CD4-positive, alpha-beta T cell (primary cell): ENCODE results near the gene FGGY. TPM values are rescaled to one million over a fixed set of nuclear protein-coding genes. Genes with fewer than 3 reads are reported as not detected.

Source experiments
- ATAC-seq: fragments of 200-7000 bp; cut with Tn5 transposase; one replicate; pipeline ENCODE4 v1.10.0; 2022; ENCODE audit warnings: mild to moderate bottlenecking; ENCODE audit not compliant: poor library complexity
- CTCF ChIA-PET: fragments of 350-600 bp; sonication (Branson Sonifier 250); formaldehyde crosslinking; loops from one replicate; lab custom pipeline; 2021; ENCODE audit warnings: antibody characterized with exemption, inconsistent platforms; lab: Charles Lee
- POLR2A ChIA-PET: fragments of 350-600 bp; sonication (Branson Sonifier 250); formaldehyde crosslinking; loops from one replicate; lab custom pipeline; 2021; ENCODE audit warnings: antibody characterized with exemption, inconsistent platforms; lab: Charles Lee
- DNase-seq, 14 experiments: peaks; one replicate each; pipeline ENCODE4 v3.0.0-alpha.2; 2013 to 2020; ENCODE audit warnings: mixed read lengths in 2 of 14
- H3K27ac ChIP-seq, 2 donors: one replicate each; pipeline versions ENCODE4 v1.5.1 to v1.7.0; 2013; ENCODE audit warnings: low read length in 2 of 2, low read depth in 1 of 2, mild to moderate bottlenecking in 1 of 2
- H3K27me3 ChIP-seq, 2 experiments: 1 replicate in 1 of 2; 2 replicates in 1 of 2; pipeline versions ENCODE4 v1.6.1 to v1.7.0; 2013; ENCODE audit warnings: low read length in 2 of 2, control low read depth in 1 of 2, mild to moderate bottlenecking in 1 of 2, moderate library complexity in 1 of 2; ENCODE audit not compliant: insufficient read depth in 2 of 2, control insufficient read depth in 1 of 2
- H3K36me3 ChIP-seq: one replicate; pipeline ENCODE4 v1.6.1; 2013; ENCODE audit warnings: low read length, control low read depth; ENCODE audit not compliant: insufficient read depth
- H3K4me1 ChIP-seq: one replicate; pipeline ENCODE4 v1.6.1; 2013; ENCODE audit warnings: low read length, control low read depth; ENCODE audit not compliant: insufficient read depth
- H3K4me3 ChIP-seq: one replicate; pipeline ENCODE4 v1.5.1; 2013; ENCODE audit warnings: mild to moderate bottlenecking, low read length, moderate library complexity
- H3K9me3 ChIP-seq, 2 experiments: 1 replicate in 1 of 2; 2 replicates in 1 of 2; pipeline versions ENCODE4 v1.6.1 to v1.7.0; 2013; ENCODE audit warnings: low read length in 2 of 2, mild to moderate bottlenecking in 2 of 2, control low read depth in 1 of 2, moderate library complexity in 1 of 2; ENCODE audit not compliant: control insufficient read depth in 1 of 2, insufficient read depth in 1 of 2
- H3K27ac Mint-ChIP-seq: one replicate; pipeline ENCODE4 v1.8.0; 2020; ENCODE audit warnings: mixed read lengths
- H3K27me3 Mint-ChIP-seq: one replicate; pipeline ENCODE4 v1.8.0; 2021; ENCODE audit warnings: mixed read lengths
- H3K36me3 Mint-ChIP-seq: one replicate; pipeline ENCODE4 v1.8.0; 2021; ENCODE audit warnings: low read depth, mixed read lengths
- H3K4me1 Mint-ChIP-seq: one replicate; pipeline ENCODE4 v1.8.0; 2021; ENCODE audit warnings: low read depth, mixed read lengths
- H3K4me3 Mint-ChIP-seq: one replicate; pipeline ENCODE4 v1.8.0; 2020; ENCODE audit warnings: mild to moderate bottlenecking, mixed read lengths
- H3K9me3 Mint-ChIP-seq: one replicate; pipeline ENCODE4 v1.8.0; 2020; ENCODE audit warnings: mixed read lengths
- CTCF ChIP-seq: fragments of 200-600 bp; IDR thresholded peaks from one replicate; pipeline ENCODE4 v1.8.0; 2022; ENCODE audit warnings: antibody characterized with exemption, mild to moderate bottlenecking
- intact Hi-C, 2 experiments: fragments of 100-400 bp; cut with DNase I in 1 of 2; cut with micrococcal nuclease in 1 of 2; formaldehyde crosslinking; loops; one replicate each; pipeline versions ENCODE4 v1.15.1 to v1.9.0; 2023 to 2025; cut with DNase I, micrococcal nuclease
- total RNA-seq, 174 experiments: library from RNA in 2 of 174; stranded (reverse) in 2 of 174; gene quantifications; one replicate each; pipeline ENCODE4 v1.2.3 and lab custom pipeline; 2021 to 2026

FGGY gene
- total RNA-seq, 2 experiments from 2014 or later, result 9.5 to 10.0 TPM

- no peak for TF ChIP-seq CTCF
- no peaks in the 10 kb centered on the region for H3K27me3 ChIP-seq
Measured at GRCh38 chr1:59399642-59400041, 102.7 kb downstream of the FGGY start.

GRCh38 chr1:59401581-59401980 lies 104.7 kb downstream of the FGGY start:
- ChIA-PET CTCF (no interaction called here), POLR2A (no interaction called here)
- no peaks in the 10 kb centered on the region for H3K9me3 ChIP-seq
- H3K36me3 Mint-ChIP-seq, result no peaks in the 10 kb centered on the region
- no peaks in the 10 kb centered on the region for H3K4me1 Mint-ChIP-seq
- H3K4me3 Mint-ChIP-seq, result no peak overlapping the region
- no peaks in the 10 kb centered on the region for H3K36me3 ChIP-seq
- no peak overlapping the region for H3K27ac Mint-ChIP-seq
- DNase-seq (no peak), ATAC-seq (no peak)
- intact Hi-C loops, result no loop called here
- H3K27ac ChIP-seq, result no peak overlapping the region
- no peaks in the 10 kb centered on the region for H3K27me3 ChIP-seq
- H3K9me3 Mint-ChIP-seq, result no peaks in the 10 kb centered on the region
- no peak overlapping the region for H3K4me3 ChIP-seq
- H3K4me1 ChIP-seq, result no peaks in the 10 kb centered on the region
- TF ChIP-seq CTCF, result no peak
- no peaks in the 10 kb centered on the region for H3K27me3 Mint-ChIP-seq

More at GRCh38 chr1:59399642-59400041, 102.7 kb downstream of the FGGY start:
- no peaks in the 10 kb centered on the region for H3K4me1 ChIP-seq
- Mint-ChIP-seq H3K4me3 (no peak overlapping the region), H3K36me3 (no peaks in the 10 kb centered on the region), H3K27ac (no peak overlapping the region), H3K27me3 (no peaks in the 10 kb centered on the region), H3K9me3 (no peaks in the 10 kb centered on the region), H3K4me1 (peaks cover 3% of the 10 kb centered on the region)
- H3K27ac ChIP-seq, result no peak overlapping the region
- ChIA-PET POLR2A (no interaction called here), CTCF (no interaction called here)
- no peaks in the 10 kb centered on the region for H3K9me3 ChIP-seq
- intact Hi-C loops, result no loop called here
- ATAC-seq, result no peak
- no peak overlapping the region for H3K4me3 ChIP-seq
- no peaks in the 10 kb centered on the region for H3K36me3 ChIP-seq
- DNase-seq, result no peak

DNA sequence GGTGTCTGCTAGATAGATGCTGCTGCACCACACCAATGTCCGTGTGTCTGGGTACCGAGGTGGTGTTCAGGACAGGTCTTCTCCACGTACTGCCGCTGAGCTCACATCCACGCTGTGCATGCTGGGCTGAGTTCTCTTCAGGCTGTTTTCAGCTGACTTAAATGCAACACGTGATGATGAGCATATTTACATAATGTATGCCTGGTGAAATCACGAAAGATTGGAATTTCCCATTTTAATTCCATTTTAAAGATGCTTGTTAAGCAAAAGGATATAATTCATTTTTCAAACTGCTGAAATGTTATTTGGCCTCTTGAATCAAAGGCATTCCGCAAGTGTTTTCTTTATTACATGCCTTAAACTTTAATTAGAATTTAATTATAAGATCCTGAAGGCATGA lies 107.9 kb downstream of the FGGY start:
- CTCF ChIA-PET, result no interaction called here
- no peaks in the 10 kb centered on the region for H3K36me3 Mint-ChIP-seq

More for the DNA sequence above, 107.9 kb downstream of the FGGY start:
- Mint-ChIP-seq H3K27me3 (no peaks in the 10 kb centered on the region), H3K4me1 (no peaks in the 10 kb centered on the region), H3K27ac (no peak overlapping the region), H3K4me3 (no peak overlapping the region), H3K9me3 (no peaks in the 10 kb centered on the region)
- H3K27me3 ChIP-seq, result no peaks in the 10 kb centered on the region
- H3K27ac ChIP-seq, result no peak overlapping the region
- no peak for TF ChIP-seq CTCF
- no peak overlapping the region for H3K4me3 ChIP-seq
- H3K4me1 ChIP-seq, result no peaks in the 10 kb centered on the region
- H3K9me3 ChIP-seq, result no peaks in the 10 kb centered on the region
- no peak for DNase-seq
- intact Hi-C loops, result no loop called here
- POLR2A ChIA-PET, result no interaction called here
- H3K36me3 ChIP-seq, result no peaks in the 10 kb centered on the region
- no peak for ATAC-seq
